Stomach smooth muscle (tissue), 2 donors: ENCODE results near the gene USP10.

Experiments used
- H3K27ac ChIP-seq: one replicate; pipeline ENCODE4 v1.7.0; 2013; ENCODE audit warnings: mild to moderate bottlenecking, low read length, inconsistent platforms
- H3K27me3 ChIP-seq, 2 donors: one replicate each; pipeline ENCODE4 v1.7.0; 2013; ENCODE audit warnings: low read length in 2 of 2; ENCODE audit not compliant: insufficient read depth in 2 of 2, control insufficient read depth in 1 of 2
- H3K36me3 ChIP-seq, 2 donors: one replicate each; pipeline ENCODE4 v1.7.0; 2013; ENCODE audit warnings: low read length in 2 of 2; ENCODE audit not compliant: control insufficient read depth in 2 of 2, insufficient read depth in 2 of 2
- H3K4me1 ChIP-seq: one replicate; pipeline ENCODE4 v1.7.0; 2013; ENCODE audit warnings: low read length; ENCODE audit not compliant: control insufficient read depth, insufficient read depth
- H3K4me3 ChIP-seq, 2 donors: one replicate each; pipeline ENCODE4 v1.7.0; 2013; ENCODE audit warnings: low read length in 2 of 2
- H3K9ac ChIP-seq, 2 donors: one replicate each; pipeline ENCODE4 v1.7.0; 2013; ENCODE audit warnings: low read length in 2 of 2, mild to moderate bottlenecking in 1 of 2
- H3K9me3 ChIP-seq, 2 donors: one replicate each; pipeline ENCODE4 v1.7.0; 2013; ENCODE audit warnings: low read length in 2 of 2; ENCODE audit not compliant: control insufficient read depth in 2 of 2
- donor health status: healthy.
- donor health status: Pancreatic carcinoma.

Gene USP10

GRCh38 chr16:84752600-84752999, 52.8 kb downstream of the USP10 start:
- Histone ChIP-seq H3K9ac (no peak overlapping the region), H3K36me3 (no peaks in the 10 kb centered on the region), H3K9me3 (no peaks in the 10 kb centered on the region), H3K27me3 (no peaks in the 10 kb centered on the region), H3K4me3 (no peak overlapping the region), H3K27ac (no peak overlapping the region), H3K4me1 (peaks cover 20% of the 10 kb centered on the region)

- Histone ChIP-seq H3K4me1 (peaks cover 20% of the 10 kb centered on the region), H3K27ac (no peak overlapping the region)
Observed at GRCh38 chr16:84753412-84754326, 53.9 kb downstream of the USP10 start.

GRCh38 chr16:84754353-84754856, 54.6 kb downstream of the USP10 start:
- Histone ChIP-seq H3K36me3 (no peaks in the 10 kb centered on the region), H3K4me1 (peaks cover 20% of the 10 kb centered on the region), H3K27me3 (no peaks in the 10 kb centered on the region), H3K9me3 (no peaks in the 10 kb centered on the region), H3K4me3 (peak overlapping the region; percentile 34 to 41), H3K27ac (no peak overlapping the region), H3K9ac (peak overlapping the region; percentile 10 to 43)

More at GRCh38 chr16:84753412-84754326, 53.9 kb downstream of the USP10 start:
- Histone ChIP-seq H3K36me3 (no peaks in the 10 kb centered on the region), H3K9me3 (no peaks in the 10 kb centered on the region), H3K4me3 (no peak overlapping the region), H3K27me3 (no peaks in the 10 kb centered on the region), H3K9ac (peak overlapping the region in 1 of 2 donors; percentile 21)

GRCh38 chr16:84754956-84755672, 55.3 kb downstream of the USP10 start:
- H3K27ac ChIP-seq, result no peak overlapping the region
- H3K4me3 ChIP-seq, result peak overlapping the region; percentile 34 to 41
- H3K36me3 ChIP-seq, result peaks cover 0 to under 1% of the 10 kb centered on the region in 2 donors
- H3K27me3 ChIP-seq, result no peaks in the 10 kb centered on the region
- peaks cover 15% of the 10 kb centered on the region for H3K4me1 ChIP-seq
- no peaks in the 10 kb centered on the region for H3K9me3 ChIP-seq
- H3K9ac ChIP-seq, result peak overlapping the region; percentile 10 to 43

GRCh38 chr16:84756830-84757229, 57.0 kb downstream of the USP10 start:
- Histone ChIP-seq H3K27me3 (no peaks in the 10 kb centered on the region), H3K36me3 (peaks cover 8 to 16% of the 10 kb centered on the region in 2 donors), H3K9me3 (no peaks in the 10 kb centered on the region), H3K27ac (no peak overlapping the region), H3K9ac (no peak overlapping the region), H3K4me1 (peaks cover 13% of the 10 kb centered on the region), H3K4me3 (no peak overlapping the region)

- Histone ChIP-seq H3K27me3 (no peaks in the 10 kb centered on the region), H3K9ac (no peak overlapping the region), H3K27ac (no peak overlapping the region), H3K4me1 (peaks cover 13% of the 10 kb centered on the region), H3K36me3 (peaks cover 20 to 23% of the 10 kb centered on the region in 2 donors), H3K9me3 (no peaks in the 10 kb centered on the region), H3K4me3 (no peak overlapping the region)
Observed at GRCh38 chr16:84758627-84759026, 58.8 kb downstream of the USP10 start.

GRCh38 chr16:84759061-84759460, 59.3 kb downstream of the USP10 start:
- no peak overlapping the region for H3K4me3 ChIP-seq

GRCh38 chr16:84759906-84760305, 60.1 kb downstream of the USP10 start:
- Histone ChIP-seq H3K36me3 (peaks cover 30% of the 10 kb centered on the region in 2 donors), H3K27me3 (no peaks in the 10 kb centered on the region), H3K4me1 (peaks cover 4% of the 10 kb centered on the region), H3K4me3 (no peak overlapping the region), H3K9me3 (no peaks in the 10 kb centered on the region), H3K9ac (no peak overlapping the region), H3K27ac (no peak overlapping the region)

More at GRCh38 chr16:84759061-84759460, 59.3 kb downstream of the USP10 start:
- Histone ChIP-seq H3K27me3 (no peaks in the 10 kb centered on the region), H3K4me1 (peaks cover 9% of the 10 kb centered on the region), H3K9me3 (no peaks in the 10 kb centered on the region), H3K36me3 (peaks cover 24 to 26% of the 10 kb centered on the region in 2 donors), H3K9ac (no peak overlapping the region), H3K27ac (no peak overlapping the region)

GRCh38 chr16:84761448-84762368, 61.9 kb downstream of the USP10 start:
- Histone ChIP-seq H3K4me3 (no peak overlapping the region), H3K9me3 (no peaks in the 10 kb centered on the region), H3K36me3 (peaks cover 42% of the 10 kb centered on the region in 2 donors), H3K9ac (no peak overlapping the region), H3K27ac (no peak overlapping the region), H3K4me1 (no peaks in the 10 kb centered on the region), H3K27me3 (no peaks in the 10 kb centered on the region)

GRCh38 chr16:84763164-84763563, 63.4 kb downstream of the USP10 start:
- no peak overlapping the region for H3K9ac ChIP-seq
- H3K27ac ChIP-seq, result no peak overlapping the region
- peaks cover 43 to 51% of the 10 kb centered on the region in 2 donors for H3K36me3 ChIP-seq
- no peak overlapping the region for H3K4me3 ChIP-seq
- H3K4me1 ChIP-seq, result no peaks in the 10 kb centered on the region
- no peaks in the 10 kb centered on the region for H3K9me3 ChIP-seq
- no peaks in the 10 kb centered on the region for H3K27me3 ChIP-seq
